Activated naive CD8-positive, alpha-beta T cell treated with anti-CD3 and anti-CD28 coated beads for 36 hours (primary cell): ENCODE measurements around the gene NOL9. TPM values are rescaled to one million over a fixed set of nuclear protein-coding genes. Genes with fewer than 3 reads are reported as not detected.
"Not testable (repeated sequence)": the region's sequence is repeated elsewhere in the genome, so short reads cannot be mapped to it uniquely, and the experiment has no call there.

ENCODE experiments used
- DNase-seq: peaks from one replicate; pipeline ENCODE4 v3.0.0; 2021
- H3K27ac Mint-ChIP-seq: one replicate; pipeline ENCODE4 v1.8.0; 2022; ENCODE audit warnings: mild to moderate bottlenecking, moderate library complexity, mixed read lengths
- H3K27me3 Mint-ChIP-seq: one replicate; pipeline ENCODE4 v1.8.0; 2022; ENCODE audit warnings: mild to moderate bottlenecking, mixed read lengths
- H3K36me3 Mint-ChIP-seq: one replicate; pipeline ENCODE4 v1.8.0; 2021; ENCODE audit warnings: mild to moderate bottlenecking, mixed read lengths
- H3K4me1 Mint-ChIP-seq: one replicate; pipeline ENCODE4 v1.8.0; 2021; ENCODE audit warnings: mixed read lengths
- H3K4me3 Mint-ChIP-seq: one replicate; pipeline ENCODE4 v1.8.0; 2022; ENCODE audit warnings: mild to moderate bottlenecking, moderate library complexity, mixed read lengths
- H3K9me3 Mint-ChIP-seq: one replicate; pipeline ENCODE4 v1.8.0; 2022; ENCODE audit warnings: mixed read lengths
- total RNA-seq, 2 experiments: library from RNA; stranded (reverse); gene quantifications; one replicate each; pipeline ENCODE4 v1.2.3, GENCODE V29; 2021

Gene NOL9
- total RNA-seq, 2 experiments from 2014 or later: 54.1 to 55.1 TPM

DNA sequence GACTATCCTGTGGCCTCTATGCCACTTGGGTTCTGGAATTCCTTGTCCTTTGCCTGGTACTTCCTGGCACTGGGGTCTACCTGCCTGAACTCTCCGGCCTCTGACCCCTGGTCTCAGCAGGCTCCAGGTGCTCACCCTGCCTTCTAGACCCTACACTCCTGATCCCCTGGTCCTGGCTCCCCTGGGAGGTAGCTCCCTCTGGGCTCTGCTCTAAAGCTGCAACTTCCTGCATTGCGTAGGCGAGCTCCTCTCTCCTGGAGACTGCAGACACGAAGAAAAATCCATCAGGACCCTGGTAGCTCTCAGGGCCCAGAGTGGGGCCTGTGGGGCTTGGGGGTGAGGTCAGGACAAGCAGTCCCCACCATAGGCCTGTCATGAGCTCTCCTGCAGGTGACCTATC, 55.0 kb downstream of the NOL9 start:
- Mint-ChIP-seq H3K36me3 (no peaks in the 10 kb centered on the region), H3K4me3 (no peak overlapping the region), H3K9me3 (no peaks in the 10 kb centered on the region), H3K4me1 (peaks cover 9% of the 10 kb centered on the region), H3K27me3 (no peaks in the 10 kb centered on the region), H3K27ac (no peak overlapping the region)
- DNase-seq: no peak

GRCh38 chr1:6498576-6499111, 55.7 kb downstream of the NOL9 start:
- H3K27ac Mint-ChIP-seq: no peak overlapping the region
- H3K4me1 Mint-ChIP-seq: peaks cover 9% of the 10 kb centered on the region
- H3K9me3 Mint-ChIP-seq: no peaks in the 10 kb centered on the region

DNA sequence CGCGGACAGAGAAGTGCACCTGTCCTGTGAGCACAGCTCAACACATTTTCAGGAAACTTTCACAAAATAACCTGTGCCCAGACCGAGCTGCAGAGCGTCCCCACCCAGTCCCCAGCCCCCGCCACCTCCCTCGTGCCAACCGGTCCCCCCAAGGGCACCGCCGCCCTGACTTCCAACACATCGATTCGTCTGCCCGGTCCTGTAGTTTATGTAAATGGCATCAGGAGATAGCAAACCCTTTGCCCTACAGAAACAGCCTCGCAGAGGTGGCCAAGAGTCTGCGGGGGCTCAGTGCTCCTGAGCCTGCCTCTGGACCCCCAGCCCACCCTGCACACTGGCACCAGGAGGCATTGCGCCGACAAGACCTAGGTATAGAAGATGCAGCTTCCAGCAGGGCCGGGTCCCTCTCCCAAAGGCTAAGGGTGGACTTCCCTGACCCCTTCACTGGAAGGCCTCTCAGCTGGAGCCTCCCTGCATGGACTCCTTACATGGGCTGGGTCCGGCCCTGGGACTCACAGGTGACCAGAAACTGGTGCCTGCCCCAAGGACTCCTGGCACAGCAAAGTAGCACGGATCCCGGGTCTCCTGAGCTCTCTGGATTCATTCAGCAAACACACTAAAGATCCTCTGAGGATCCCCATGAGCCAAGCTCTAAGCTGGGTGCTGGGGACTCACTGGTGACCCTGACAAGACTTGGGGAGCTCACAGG, 56.3 kb downstream of the NOL9 start:
- H3K36me3 Mint-ChIP-seq: no peaks in the 10 kb centered on the region
- no peaks in the 10 kb centered on the region for H3K27me3 Mint-ChIP-seq
- peak overlapping the region; percentile 73 for H3K4me3 Mint-ChIP-seq
- H3K4me1 Mint-ChIP-seq: peaks cover 12% of the 10 kb centered on the region
- H3K27ac Mint-ChIP-seq: no peak overlapping the region
- DNase-seq: no peak
- no peaks in the 10 kb centered on the region for H3K9me3 Mint-ChIP-seq

More at GRCh38 chr1:6498576-6499111, 55.7 kb downstream of the NOL9 start:
- Mint-ChIP-seq H3K27me3 (no peaks in the 10 kb centered on the region), H3K4me3 (no peak overlapping the region), H3K36me3 (no peaks in the 10 kb centered on the region)
- DNase-seq: no peak

DNA sequence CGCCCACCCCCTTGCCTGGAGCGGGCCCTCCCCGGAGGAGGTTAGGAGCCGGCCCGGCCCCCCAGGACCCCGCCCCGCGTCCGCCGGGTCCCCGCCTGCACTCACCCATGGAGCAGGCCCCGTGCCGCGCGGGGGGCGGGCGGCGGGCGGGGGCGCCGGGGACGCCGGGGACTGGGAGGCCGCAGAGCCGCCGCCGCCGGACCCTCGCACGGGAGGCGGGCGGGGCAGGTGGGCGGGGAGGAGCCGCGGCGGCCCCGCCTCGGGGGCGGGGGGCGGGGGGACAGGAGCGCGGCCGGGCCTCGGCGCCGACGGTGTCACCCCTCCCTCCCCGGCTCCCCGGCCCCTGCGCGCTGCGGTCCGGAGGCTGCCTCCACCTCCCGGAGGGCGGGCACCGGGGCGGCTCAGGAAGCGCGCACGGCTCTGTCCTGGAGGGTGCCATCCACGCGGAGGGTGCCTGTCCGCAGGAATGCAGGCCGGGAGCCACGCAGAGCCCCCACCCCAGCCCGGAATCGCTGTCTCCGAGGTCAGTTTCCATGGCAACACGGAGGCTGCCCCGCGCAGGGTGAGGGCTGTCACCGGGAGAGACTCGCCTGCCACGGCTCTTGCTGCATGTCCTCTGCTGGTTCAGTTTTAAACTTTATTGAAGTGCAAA, 57.0 kb downstream of the NOL9 start:
- H3K4me1 Mint-ChIP-seq: peaks cover 14% of the 10 kb centered on the region
- H3K27ac Mint-ChIP-seq: no peak overlapping the region
- no peaks in the 10 kb centered on the region for H3K27me3 Mint-ChIP-seq
- peak overlapping the region; percentile 73 for H3K4me3 Mint-ChIP-seq
- no peaks in the 10 kb centered on the region for H3K36me3 Mint-ChIP-seq
- no peaks in the 10 kb centered on the region for H3K9me3 Mint-ChIP-seq
- DNase-seq: peak; percentile 53

DNA sequence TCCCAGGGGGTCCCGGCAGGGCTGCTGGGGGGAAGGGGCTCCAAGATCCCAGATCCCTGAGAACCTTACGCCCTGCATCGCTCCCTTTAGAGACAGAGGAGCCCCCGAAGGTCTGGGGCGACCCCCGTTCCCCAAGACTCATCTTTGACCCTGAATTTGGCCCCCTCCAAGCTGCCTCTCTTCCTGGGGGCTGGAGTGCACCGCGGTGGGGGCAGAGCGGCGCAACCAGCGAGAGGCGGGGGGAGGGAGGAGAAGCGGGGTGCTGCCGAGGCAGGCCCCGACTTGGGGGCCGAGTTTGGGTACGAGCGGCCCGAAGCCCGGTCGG, 57.5 kb downstream of the NOL9 start:
- Mint-ChIP-seq H3K27ac (no peak overlapping the region), H3K4me3 (peak overlapping the region; percentile 45), H3K4me1 (peaks cover 15% of the 10 kb centered on the region), H3K27me3 (no peaks in the 10 kb centered on the region), H3K9me3 (no peaks in the 10 kb centered on the region), H3K36me3 (no peaks in the 10 kb centered on the region)
- no peak for DNase-seq

DNA sequence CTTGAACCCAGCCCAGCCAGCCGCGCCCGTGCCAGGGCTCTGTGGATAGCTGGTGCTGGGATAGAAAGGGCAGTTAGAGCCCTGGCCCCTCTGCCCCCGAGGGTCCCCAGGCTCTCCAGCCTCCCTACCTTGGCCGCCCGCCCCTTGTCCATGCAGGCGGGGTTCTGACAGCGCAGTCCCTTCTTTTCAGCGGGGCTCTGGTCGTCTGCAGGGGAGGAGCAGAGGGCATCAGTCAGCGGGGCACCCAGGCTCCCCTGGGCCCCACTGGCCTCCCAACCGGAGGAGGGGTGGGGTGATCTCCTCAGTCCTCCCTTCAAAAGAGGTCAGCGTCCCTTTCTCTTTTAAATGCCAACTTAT, 58.0 kb downstream of the NOL9 start:
- Mint-ChIP-seq H3K9me3 (no peaks in the 10 kb centered on the region), H3K4me3 (no peak overlapping the region), H3K36me3 (no peaks in the 10 kb centered on the region), H3K27me3 (no peaks in the 10 kb centered on the region), H3K4me1 (peaks cover 20% of the 10 kb centered on the region), H3K27ac (no peak overlapping the region)
- no peak for DNase-seq

DNA sequence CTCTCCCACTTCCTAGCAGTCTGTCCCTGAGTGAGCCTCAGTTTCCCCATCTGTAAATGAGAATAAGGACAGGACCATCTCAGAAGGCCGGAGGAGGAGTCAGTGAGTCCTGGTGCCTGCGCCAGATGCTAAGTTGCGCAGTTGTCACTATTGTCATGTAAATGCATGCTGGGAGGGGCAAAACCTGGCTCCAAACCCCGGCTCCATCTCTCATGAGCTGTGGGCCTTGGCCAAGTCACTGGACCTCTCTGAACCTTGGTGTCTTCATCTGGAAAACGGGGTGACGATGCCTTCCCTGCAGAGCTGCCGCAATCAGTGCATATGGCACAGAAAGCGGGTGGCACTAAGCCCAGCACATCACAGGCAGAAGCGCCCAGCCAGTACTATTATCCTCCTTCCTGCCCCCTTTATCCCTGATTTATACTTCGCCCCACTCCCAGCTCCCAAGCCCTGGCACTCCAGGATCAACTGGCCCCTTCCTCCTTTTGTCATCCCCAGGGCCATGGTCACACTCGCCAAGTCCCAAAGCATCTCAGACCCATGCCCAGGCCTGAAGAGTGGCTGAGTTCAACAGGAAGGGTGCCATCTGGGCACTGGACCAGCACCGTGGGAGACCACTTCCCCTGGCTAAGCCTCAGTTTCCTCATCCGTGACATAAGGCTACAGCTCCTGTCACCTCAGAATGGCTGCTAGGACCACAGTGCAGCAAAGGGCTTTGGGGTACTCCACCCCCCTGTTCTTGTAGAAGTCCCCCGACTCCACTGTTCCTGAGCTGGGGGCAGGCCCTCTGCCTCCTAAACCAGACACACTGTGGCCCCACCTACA, 58.6 kb downstream of the NOL9 start:
- H3K27me3 Mint-ChIP-seq: no peaks in the 10 kb centered on the region
- no peak overlapping the region for H3K4me3 Mint-ChIP-seq
- H3K9me3 Mint-ChIP-seq: no peaks in the 10 kb centered on the region
- no peak for DNase-seq
- H3K27ac Mint-ChIP-seq: no peak overlapping the region
- H3K36me3 Mint-ChIP-seq: no peaks in the 10 kb centered on the region
- peaks cover 24% of the 10 kb centered on the region for H3K4me1 Mint-ChIP-seq

DNA sequence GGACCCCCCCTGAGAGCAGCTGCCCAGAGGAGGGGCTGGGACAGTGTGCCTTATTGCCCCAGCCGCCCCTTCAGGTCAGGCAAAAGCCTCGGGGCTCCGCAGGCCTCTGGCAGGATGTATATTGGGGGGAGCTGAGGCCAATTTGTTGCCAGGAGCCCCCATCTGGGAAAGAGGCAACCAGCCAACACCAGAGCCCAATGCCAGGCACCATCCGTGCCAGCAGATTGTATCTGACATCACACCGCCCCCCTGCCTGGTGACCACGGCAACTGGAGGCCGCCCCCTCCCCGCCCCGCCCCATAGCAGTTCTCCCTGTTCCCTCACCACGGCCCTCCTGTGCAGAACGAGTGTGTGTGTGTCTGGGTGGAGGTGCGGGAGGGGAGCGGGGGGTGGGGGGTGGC, 59.3 kb downstream of the NOL9 start:
- H3K27ac Mint-ChIP-seq: no peak overlapping the region
- H3K27me3 Mint-ChIP-seq: no peaks in the 10 kb centered on the region

GRCh38 chr1:6494627-6495026, 59.7 kb downstream of the NOL9 start:
- no peaks in the 10 kb centered on the region for H3K27me3 Mint-ChIP-seq
- H3K27ac Mint-ChIP-seq: no peak overlapping the region

More for the DNA sequence above, 59.3 kb downstream of the NOL9 start:
- Mint-ChIP-seq H3K4me3 (no peak overlapping the region), H3K36me3 (no peaks in the 10 kb centered on the region), H3K4me1 (peaks cover 24% of the 10 kb centered on the region), H3K9me3 (no peaks in the 10 kb centered on the region)
- DNase-seq: no peak

GRCh38 chr1:6493834-6494223, 60.5 kb downstream of the NOL9 start:
- H3K4me1 Mint-ChIP-seq: peaks cover 24% of the 10 kb centered on the region
- H3K27me3 Mint-ChIP-seq, H3K36me3 Mint-ChIP-seq, H3K4me3 Mint-ChIP-seq, H3K27ac Mint-ChIP-seq, H3K9me3 Mint-ChIP-seq, DNase-seq: not testable (repeated sequence)

More at GRCh38 chr1:6494627-6495026, 59.7 kb downstream of the NOL9 start:
- no peak for DNase-seq
- no peak overlapping the region for H3K4me3 Mint-ChIP-seq
- no peaks in the 10 kb centered on the region for H3K36me3 Mint-ChIP-seq
- no peaks in the 10 kb centered on the region for H3K9me3 Mint-ChIP-seq
- peaks cover 24% of the 10 kb centered on the region for H3K4me1 Mint-ChIP-seq

DNA sequence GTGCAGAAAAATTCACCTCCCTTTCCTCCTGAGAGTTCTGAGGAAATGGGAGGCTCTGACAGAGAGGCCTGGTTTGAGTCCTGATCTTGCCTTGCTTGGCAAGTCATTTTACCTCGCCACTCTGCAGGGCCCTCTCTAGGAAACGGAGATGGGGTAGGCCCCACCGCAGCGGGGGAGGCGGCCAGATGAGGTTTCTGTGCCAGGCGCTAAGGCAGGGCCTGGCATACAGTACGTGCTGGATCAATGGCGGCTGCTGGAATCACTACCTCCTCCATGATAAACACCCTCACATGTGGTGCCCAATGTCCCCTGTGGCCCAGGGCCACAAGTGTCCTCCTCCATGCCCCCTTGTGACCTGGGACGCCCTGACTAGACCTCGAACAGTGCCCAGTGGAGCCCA, 62.3 kb downstream of the NOL9 start:
- Mint-ChIP-seq H3K9me3 (no peaks in the 10 kb centered on the region), H3K4me1 (peaks cover 19% of the 10 kb centered on the region), H3K27me3 (peaks cover 5% of the 10 kb centered on the region), H3K27ac (peak overlapping the region; percentile 62), H3K36me3 (no peaks in the 10 kb centered on the region), H3K4me3 (peak overlapping the region; percentile 82)
- DNase-seq: no peak

DNA sequence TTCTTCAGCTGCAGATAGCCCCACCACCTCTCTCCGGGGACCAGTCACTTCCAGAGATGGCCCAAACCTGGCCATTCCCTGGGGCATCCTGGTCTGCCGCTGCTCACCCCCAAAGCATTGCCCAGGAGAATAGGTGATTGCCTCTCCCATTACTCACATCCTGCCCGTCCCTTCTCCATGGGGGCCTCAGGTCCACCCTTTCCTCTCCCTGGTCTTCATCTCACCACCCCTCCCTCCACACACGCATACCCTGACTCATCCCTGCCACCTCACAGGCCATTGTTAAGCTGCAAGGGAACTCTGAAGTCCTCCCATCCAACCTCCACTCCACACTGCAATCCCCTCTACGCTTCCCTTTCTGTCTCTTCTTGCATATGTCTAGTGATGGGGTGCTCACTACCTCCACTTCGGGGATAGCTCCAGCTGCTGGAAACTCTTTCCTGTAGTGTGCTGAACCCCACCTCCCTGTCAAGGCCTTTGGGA, 62.8 kb downstream of the NOL9 start, which contains the start of gene PLEKHG5:
Gene PLEKHG5 (minus strand): TSS at position 188 of the 483 bp plus-strand sequence. CDS start 14,096 bp downstream, outside the sequence.
- peaks cover 23% of the 10 kb centered on the region for H3K4me1 Mint-ChIP-seq

DNA sequence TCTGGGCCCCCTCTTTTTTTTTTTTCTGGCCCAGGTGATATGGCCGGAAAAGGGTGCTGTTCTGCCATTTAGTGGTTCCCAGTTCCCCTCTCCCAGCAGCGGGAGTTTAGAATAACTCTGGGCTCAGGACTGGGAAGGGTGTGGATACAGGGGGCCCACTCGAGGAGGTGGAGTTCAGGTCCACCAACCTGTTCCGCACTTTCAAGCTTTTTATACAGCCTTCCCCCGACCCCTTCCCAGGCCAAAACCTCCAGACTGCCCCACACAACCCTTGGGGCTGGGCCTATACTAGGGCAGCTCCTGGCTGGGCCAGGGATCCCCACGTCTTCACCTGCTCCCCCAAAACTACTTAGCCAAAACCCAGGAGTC, 63.2 kb downstream of the NOL9 start:
- Mint-ChIP-seq H3K9me3 (no peaks in the 10 kb centered on the region), H3K36me3 (no peaks in the 10 kb centered on the region), H3K4me3 (peak overlapping the region; percentile 82)

More for the DNA sequence above, 62.8 kb downstream of the NOL9 start, which contains the start of gene PLEKHG5:
- Mint-ChIP-seq H3K4me3 (peak within 1 kb of the TSS; percentile 82), H3K9me3 (no peaks in the 10 kb centered on the region), H3K36me3 (no peaks in the 10 kb centered on the region), H3K27ac (peak within 1 kb of the TSS; percentile 62), H3K27me3 (peaks cover 9% of the 10 kb centered on the region)
- DNase-seq: no peak

DNA sequence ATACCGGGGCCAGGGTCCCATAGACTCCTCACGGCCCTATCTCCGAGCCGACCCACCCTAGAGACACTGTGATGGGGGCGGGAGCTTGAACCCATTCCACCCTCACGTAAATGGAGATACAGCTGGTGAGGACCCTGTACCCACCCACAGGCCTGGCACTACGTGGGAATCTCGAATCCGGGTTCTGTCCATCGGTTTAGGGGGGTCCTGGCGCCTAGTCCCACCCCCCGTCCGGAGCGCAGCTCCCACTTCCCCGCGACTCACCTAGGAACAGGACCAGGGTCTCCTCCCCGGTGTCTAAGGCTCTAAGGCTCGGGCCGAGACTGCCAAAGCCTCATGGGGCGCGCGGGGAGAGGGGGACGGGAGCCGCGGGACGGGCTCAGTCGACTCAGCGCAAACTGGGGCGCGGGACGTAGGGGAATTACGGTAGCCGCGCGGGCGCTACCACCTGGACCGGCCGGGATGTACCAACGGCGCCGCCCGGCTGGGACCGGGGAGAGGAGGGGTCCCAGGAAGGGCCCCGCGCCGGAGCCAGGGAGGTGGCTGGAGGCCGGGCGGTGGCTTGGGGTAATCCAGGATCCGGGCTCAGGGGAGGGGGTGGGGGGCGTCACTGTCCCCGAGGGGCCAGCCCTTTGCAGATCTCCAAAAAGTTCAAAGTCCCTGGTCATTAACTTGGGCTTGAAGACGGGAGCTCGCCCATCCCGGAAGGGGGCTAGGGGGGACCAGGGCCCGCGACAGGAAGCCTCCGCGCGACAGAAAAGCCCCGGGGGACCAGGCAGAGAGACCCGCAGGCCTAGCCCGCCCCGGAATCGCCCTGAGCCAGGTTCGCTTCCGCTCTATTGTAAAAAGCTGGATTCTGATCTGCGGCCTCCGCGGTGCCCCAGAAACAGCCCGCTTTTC, 63.9 kb downstream of the NOL9 start:
- peaks cover 18% of the 10 kb centered on the region for H3K27me3 Mint-ChIP-seq

More for the DNA sequence above, 63.2 kb downstream of the NOL9 start:
- peak overlapping the region; percentile 62 for H3K27ac Mint-ChIP-seq
- peaks cover 28% of the 10 kb centered on the region for H3K4me1 Mint-ChIP-seq
- peaks cover 13% of the 10 kb centered on the region for H3K27me3 Mint-ChIP-seq
- DNase-seq: no peak

More for the DNA sequence above, 63.9 kb downstream of the NOL9 start:
- H3K9me3 Mint-ChIP-seq: no peaks in the 10 kb centered on the region
- peak; percentile 75 for DNase-seq
- H3K4me3 Mint-ChIP-seq: peak overlapping the region; percentile 82
- H3K27ac Mint-ChIP-seq: peak overlapping the region; percentile 60
- H3K4me1 Mint-ChIP-seq: peaks cover 25% of the 10 kb centered on the region
- no peaks in the 10 kb centered on the region for H3K36me3 Mint-ChIP-seq
